Testis (tissue), 2 donors: Measurements from ENCODE around the gene SPATS2L.

ENCODE experiments used
- CTCF ChIP-seq, 3 experiments: fragments of 450-650 bp in 2 of 3; fragments of 200-600 bp in 1 of 3; sonication (generic) in 1 of 3; IDR thresholded peaks; one replicate each; pipeline ENCODE4 v1.5.1; 2016 to 2019; ENCODE audit warnings: antibody characterized with exemption in 3 of 3, mild to moderate bottlenecking in 2 of 3, moderate library complexity in 1 of 3
- POLR2A ChIP-seq: fragments of 450-650 bp; IDR thresholded peaks from one replicate; pipeline ENCODE4 v1.6.1; 2017; ENCODE audit warnings: antibody characterized with exemption, mild to moderate bottlenecking, moderate library complexity

GRCh38 chr2:200461846-200462710 lies 155.6 kb downstream of the SPATS2L start:
- no peak for TF ChIP-seq CTCF (IDR thresholded peaks at IDR 0.05)
- no peak for TF ChIP-seq POLR2A
